OCI-LY1 (cell line): Measurements from ENCODE around the gene TRIM37.

Experiments
- H2AFZ ChIP-seq: fragments of 200-600 bp; sonication (generic), shearing (Covaris generic); 2 replicates; pipeline ENCODE4 v1.6.0; 2014; ENCODE audit warnings: antibody characterized with exemption, mild to moderate bottlenecking, low read length
- H3F3A ChIP-seq: fragments of 200-600 bp; sonication (generic), shearing (Covaris generic); 2 replicates; pipeline ENCODE4 v1.6.0; 2014; ENCODE audit warnings: mild to moderate bottlenecking, antibody characterized with exemption, low read length, moderate library complexity; ENCODE audit not compliant: insufficient read depth
- H3K27ac ChIP-seq: fragments of 200-600 bp; sonication (generic); 2 replicates; pipeline ENCODE4 v1.5.1; 2014; ENCODE audit warnings: low read length, mixed run types, mild to moderate bottlenecking, low read depth; ENCODE audit not compliant: poor library complexity, severe bottlenecking
- H3K27me3 ChIP-seq: fragments of 200-600 bp; sonication (generic); 2 replicates; pipeline ENCODE4 v1.6.0; 2014; ENCODE audit warnings: antibody characterized with exemption, mild to moderate bottlenecking, low read length, moderate library complexity; ENCODE audit not compliant: insufficient read depth
- H3K36me3 ChIP-seq: fragments of 200-600 bp; sonication (generic); 2 replicates; pipeline ENCODE4 v1.6.1; 2014; ENCODE audit warnings: mild to moderate bottlenecking, antibody characterized with exemption, low read length, moderate library complexity, mixed read lengths; ENCODE audit not compliant: insufficient read depth
- H3K4me1 ChIP-seq: fragments of 200-600 bp; sonication (generic); 2 replicates; pipeline ENCODE4 v1.5.1; 2014; ENCODE audit warnings: mild to moderate bottlenecking, low read length, moderate library complexity; ENCODE audit not compliant: insufficient read depth, severe bottlenecking
- H3K4me2 ChIP-seq: fragments of 200-600 bp; sonication (generic), shearing (Covaris generic); 2 replicates; pipeline ENCODE4 v1.6.1; 2014; ENCODE audit warnings: low read length
- H3K4me3 ChIP-seq: fragments of 200-600 bp; sonication (generic); 2 replicates; pipeline ENCODE4 v1.5.1; 2014; ENCODE audit warnings: low read length, low read depth, mild to moderate bottlenecking, mixed read lengths; ENCODE audit not compliant: poor library complexity, severe bottlenecking
- H3K79me2 ChIP-seq: fragments of 200-600 bp; shearing (Covaris generic); 2 replicates; pipeline ENCODE4 v1.6.1; 2016; ENCODE audit warnings: mixed run types, low read length, mixed read lengths; ENCODE audit not compliant: insufficient read depth
- H3K9ac ChIP-seq: fragments of 200-600 bp; sonication (generic), shearing (Covaris generic); 2 replicates; pipeline ENCODE4 v1.6.1; 2014; ENCODE audit warnings: mild to moderate bottlenecking, low read length, mixed read lengths
- H3K9me2 ChIP-seq: fragments of 200-600 bp; sonication (generic), shearing (Covaris generic); 2 replicates; pipeline ENCODE4 v1.6.1; 2014; ENCODE audit warnings: low read depth, mild to moderate bottlenecking, low read length, mixed read lengths
- H3K9me3 ChIP-seq: fragments of 200-600 bp; shearing (Covaris generic); 2 replicates; pipeline ENCODE4 v1.6.1; 2014; ENCODE audit warnings: low read length, mixed read lengths
- H4K20me1 ChIP-seq: fragments of 200-600 bp; sonication (generic), shearing (Covaris generic); 2 replicates; pipeline ENCODE4 v1.6.0; 2016; ENCODE audit warnings: mild to moderate bottlenecking, low read length; ENCODE audit not compliant: insufficient read depth
- CTCF ChIP-seq: fragments of 200-600 bp; sonication (generic), shearing (Covaris generic); IDR thresholded peaks from 2 replicates; pipeline ENCODE4 v1.5.1; 2017; ENCODE audit warnings: mild to moderate bottlenecking, antibody characterized with exemption, low read length, moderate library complexity, mixed read lengths
- EZH2 ChIP-seq: fragments of 200-600 bp; sonication (generic), shearing (Covaris generic); IDR thresholded peaks from 2 replicates; pipeline ENCODE4 v1.8.0; 2017; ENCODE audit warnings: borderline replicate concordance, mixed run types, mild to moderate bottlenecking, antibody characterized with exemption, low read length, moderate library complexity, mixed read lengths

Gene TRIM37

GRCh38 chr17:58976541-58976940 is 130.1 kb downstream of the TRIM37 start:
- Histone ChIP-seq H3K9me2 (no peaks in the 10 kb centered on the region), H2AFZ (no peak overlapping the region), H3K79me2 (no peaks in the 10 kb centered on the region), H3K27ac (no peak overlapping the region), H3K9me3 (no peaks in the 10 kb centered on the region), H3K4me3 (no peak overlapping the region), H3K4me1 (peaks cover 7% of the 10 kb centered on the region), H3K4me2 (no peak overlapping the region), H3F3A (no peaks in the 10 kb centered on the region), H4K20me1 (no peaks in the 10 kb centered on the region), H3K27me3 (no peaks in the 10 kb centered on the region), H3K36me3 (no peaks in the 10 kb centered on the region), H3K9ac (no peak overlapping the region)
- TF ChIP-seq EZH2 (no peak), CTCF (no peak)

GRCh38 chr17:58974354-58974753 is 132.3 kb downstream of the TRIM37 start:
- H3K4me2 ChIP-seq, result no peak overlapping the region
- no peak overlapping the region for H3K4me3 ChIP-seq
- H3K9me2 ChIP-seq, result no peaks in the 10 kb centered on the region
- H3K4me1 ChIP-seq, result peaks cover 7% of the 10 kb centered on the region
- no peak for TF ChIP-seq CTCF
- TF ChIP-seq EZH2, result no peak
- H3F3A ChIP-seq, result no peaks in the 10 kb centered on the region
- no peaks in the 10 kb centered on the region for H4K20me1 ChIP-seq
- no peaks in the 10 kb centered on the region for H3K36me3 ChIP-seq
- no peaks in the 10 kb centered on the region for H3K27me3 ChIP-seq
- H3K79me2 ChIP-seq, result no peaks in the 10 kb centered on the region
- H3K27ac ChIP-seq, result no peak overlapping the region
- H2AFZ ChIP-seq, result no peak overlapping the region
- no peak overlapping the region for H3K9ac ChIP-seq
- H3K9me3 ChIP-seq, result no peaks in the 10 kb centered on the region

GRCh38 chr17:58970609-58971450 is 135.8 kb downstream of the TRIM37 start:
- Histone ChIP-seq H3K9ac (no peak overlapping the region), H3K4me3 (no peak overlapping the region), H3K27ac (no peak overlapping the region), H3K36me3 (no peaks in the 10 kb centered on the region), H3K4me1 (peaks cover 7% of the 10 kb centered on the region), H2AFZ (no peak overlapping the region), H3K4me2 (no peak overlapping the region), H3K79me2 (no peaks in the 10 kb centered on the region), H3F3A (no peaks in the 10 kb centered on the region), H3K27me3 (no peaks in the 10 kb centered on the region), H4K20me1 (no peaks in the 10 kb centered on the region), H3K9me2 (no peaks in the 10 kb centered on the region), H3K9me3 (no peaks in the 10 kb centered on the region)
- TF ChIP-seq CTCF (no peak), EZH2 (no peak)
